HG02973 (cell line): ENCODE results near the gene USP14.
"Not testable (repeated sequence)": the region's sequence is repeated elsewhere in the genome, so short reads cannot be mapped to it uniquely, and the experiment has no call there.

ENCODE experiments used
- ATAC-seq: cut with Tn5 transposase; IDR thresholded peaks from one replicate; pipeline ENCODE4 v1.9.1; 2021; ENCODE audit warnings: moderate library complexity; ENCODE audit not compliant: unreplicated experiment

USP14 gene

DNA sequence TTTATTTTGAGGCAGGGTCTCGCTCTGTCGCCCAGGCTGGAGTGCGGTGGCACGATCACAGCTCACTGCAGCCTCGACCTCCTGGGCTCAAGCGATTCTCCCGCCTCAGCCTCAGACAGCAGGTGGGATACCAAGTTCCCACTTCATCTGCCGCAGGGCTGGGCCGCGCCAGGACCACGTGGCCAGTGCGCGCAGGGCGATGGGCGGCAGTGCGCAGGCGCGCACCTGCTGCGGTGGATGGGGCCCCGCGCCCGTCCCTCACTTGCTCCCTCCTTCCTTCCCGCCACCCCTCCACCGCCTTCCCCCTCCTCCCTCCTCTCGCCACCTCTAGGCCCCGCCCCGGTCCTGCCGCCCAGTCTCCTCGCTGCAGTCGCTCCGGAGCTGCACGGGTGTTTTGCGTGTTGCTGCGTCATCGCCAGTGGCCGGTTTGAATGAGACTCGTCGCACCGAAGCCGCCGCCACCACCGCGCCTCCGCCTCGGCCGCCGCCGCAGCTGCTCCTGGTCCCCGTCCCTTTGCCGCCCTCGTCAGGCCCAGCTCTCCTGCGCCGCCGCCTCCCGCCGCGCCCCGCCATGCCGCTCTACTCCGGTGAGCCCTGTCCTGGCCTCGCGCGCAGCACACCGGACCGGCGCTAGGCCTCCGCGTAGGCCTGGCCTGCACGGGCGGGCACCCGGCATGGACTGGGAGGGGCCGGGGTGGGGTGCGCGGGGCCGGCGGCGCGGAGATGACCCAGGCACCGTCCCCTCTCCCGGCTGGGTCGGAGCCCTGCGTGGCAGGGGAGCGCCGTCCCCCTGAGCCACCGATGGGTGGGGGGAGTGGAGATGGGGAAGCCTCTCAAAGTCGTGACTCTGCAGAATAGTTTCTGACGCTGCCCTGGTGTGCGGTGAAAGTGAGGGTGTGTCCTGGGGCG is at the start of gene USP14:
USP14 (plus strand) TSS at position 430 of the 909 bp plus-strand sequence; CDS start at position 572, 142 bp downstream.
- ATAC-seq, result peak; percentile 90

- peak; percentile 1 for ATAC-seq
These were observed 49.7 kb upstream of the USP14 start for GRCh38 chr18:108665-109063.

DNA sequence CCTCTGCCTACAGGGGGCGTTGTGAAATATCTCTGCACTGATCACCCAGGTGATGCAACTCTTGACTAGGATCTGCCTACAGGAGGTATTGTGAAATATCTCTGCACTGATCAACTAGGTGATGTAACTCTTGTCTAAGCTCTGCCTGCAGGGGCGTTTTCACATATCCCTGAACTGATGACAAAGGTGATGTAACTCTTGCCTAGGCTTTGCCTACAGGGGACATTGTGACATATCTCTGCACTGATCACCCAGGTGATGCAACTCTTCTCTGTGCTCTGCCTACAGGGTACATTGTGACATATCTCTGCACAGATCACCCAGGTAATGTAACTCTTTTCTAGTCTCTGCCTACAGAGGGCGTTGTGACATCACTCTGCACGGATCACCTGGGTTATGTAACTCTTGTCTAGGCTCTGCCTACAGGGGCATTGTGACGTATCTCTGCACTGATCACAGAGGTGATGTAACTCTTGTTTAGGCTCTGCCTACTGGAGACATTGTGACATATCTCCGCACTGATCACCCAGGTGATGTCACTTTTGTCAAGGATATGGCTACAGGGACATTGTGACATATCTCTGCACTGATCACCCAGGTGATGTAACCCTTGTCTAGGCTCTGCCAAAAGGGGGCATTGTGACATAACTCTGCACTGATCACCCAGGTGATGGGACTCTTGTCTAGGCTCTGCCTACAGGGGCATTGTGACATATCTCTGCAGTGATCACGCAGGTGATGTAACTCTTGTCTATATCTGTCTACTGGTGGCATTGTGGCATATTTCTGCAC is 49.0 kb upstream of the USP14 start:
- not testable (repeated sequence) for ATAC-seq

DNA sequence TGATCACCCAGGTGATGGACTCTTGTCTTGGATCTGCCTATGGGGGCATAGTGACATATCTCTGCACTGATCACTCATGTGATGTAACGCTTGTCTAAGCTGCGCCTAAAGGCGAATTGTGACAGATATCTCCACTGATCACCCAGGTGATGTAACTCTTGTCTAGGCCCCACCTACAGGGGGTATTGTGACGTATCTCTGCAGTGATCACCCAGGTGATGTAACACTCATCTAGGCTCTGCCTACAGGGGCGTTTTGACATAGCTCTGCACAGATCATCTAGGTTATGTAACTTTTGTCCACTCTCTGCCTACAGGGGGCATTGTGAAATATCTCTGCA is 48.5 kb upstream of the USP14 start:
- not testable (repeated sequence) for ATAC-seq

DNA sequence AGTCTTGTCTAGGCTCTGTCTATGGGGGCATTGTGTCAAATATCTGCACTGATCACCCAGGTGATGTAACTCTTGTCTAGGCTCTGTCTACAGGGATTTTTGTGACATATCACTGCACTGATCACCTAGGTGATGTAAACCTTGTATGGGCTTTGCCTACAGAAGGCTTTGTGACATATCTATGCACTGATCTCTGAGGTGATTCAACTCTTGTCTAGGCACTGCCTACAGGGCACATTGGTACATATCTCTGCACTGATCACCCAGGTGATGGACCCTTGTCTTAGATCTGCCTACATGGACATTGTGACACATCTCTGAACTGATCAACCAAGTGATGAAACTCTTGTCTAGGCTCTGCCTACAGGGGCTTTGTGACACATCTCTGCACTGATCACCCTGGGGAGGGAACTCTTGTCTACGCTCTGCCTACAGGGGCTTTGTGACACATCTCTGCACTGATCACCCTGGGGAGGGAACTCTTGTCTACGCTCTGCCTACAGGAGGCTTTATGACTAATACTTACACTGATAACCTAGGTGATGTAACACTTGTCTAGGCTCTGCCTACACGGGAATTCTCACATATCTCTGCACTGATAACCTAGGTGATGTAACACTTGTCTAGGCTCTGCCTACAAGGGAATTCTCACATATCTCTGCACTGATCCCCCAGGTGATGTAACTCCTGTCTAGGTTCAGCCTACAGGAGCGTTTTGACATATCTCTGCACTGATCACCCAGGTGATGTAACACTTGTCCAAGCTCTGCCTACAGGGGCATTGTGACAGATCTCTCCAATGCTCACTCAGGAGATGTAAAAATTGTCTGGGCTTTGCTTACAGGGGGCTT is 47.8 kb upstream of the USP14 start:
- not testable (repeated sequence) for ATAC-seq

DNA sequence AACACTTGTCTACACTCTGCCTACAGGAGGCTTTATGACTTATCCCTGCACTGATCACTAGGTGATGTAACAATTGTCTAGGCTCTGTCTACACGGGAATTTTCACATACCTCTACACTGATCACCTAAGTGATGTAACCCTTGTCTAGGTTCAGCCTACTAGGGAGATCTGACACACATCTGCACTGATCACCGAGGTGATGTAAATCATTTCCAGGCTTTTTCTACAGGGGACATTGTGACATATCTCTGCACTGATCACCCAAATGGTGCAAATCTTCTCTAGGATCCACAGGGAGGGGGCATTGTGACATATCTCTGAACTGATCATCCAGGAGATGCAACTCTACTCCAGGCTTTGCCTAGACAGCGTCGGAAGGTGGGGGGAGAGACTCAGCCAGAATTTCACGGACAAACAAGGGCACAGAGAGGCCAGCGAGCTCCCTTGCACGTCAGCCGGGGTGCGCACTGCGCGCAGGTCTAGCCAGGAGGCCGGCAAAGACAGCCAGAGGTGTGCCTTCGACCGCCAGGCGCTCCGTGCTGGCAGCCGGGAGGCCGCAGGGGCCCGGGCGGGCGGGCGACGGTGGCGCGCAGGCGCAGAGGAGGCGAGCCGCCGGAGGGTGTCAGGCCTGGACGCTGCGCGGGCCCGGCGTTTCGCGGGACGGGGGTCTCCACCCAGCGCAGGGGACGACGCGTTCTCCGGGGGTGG is 46.9 kb upstream of the USP14 start:
- no peak for ATAC-seq

GRCh38 chr18:112015-112733 is 46.2 kb upstream of the USP14 start:
- ATAC-seq, result not testable (repeated sequence)

DNA sequence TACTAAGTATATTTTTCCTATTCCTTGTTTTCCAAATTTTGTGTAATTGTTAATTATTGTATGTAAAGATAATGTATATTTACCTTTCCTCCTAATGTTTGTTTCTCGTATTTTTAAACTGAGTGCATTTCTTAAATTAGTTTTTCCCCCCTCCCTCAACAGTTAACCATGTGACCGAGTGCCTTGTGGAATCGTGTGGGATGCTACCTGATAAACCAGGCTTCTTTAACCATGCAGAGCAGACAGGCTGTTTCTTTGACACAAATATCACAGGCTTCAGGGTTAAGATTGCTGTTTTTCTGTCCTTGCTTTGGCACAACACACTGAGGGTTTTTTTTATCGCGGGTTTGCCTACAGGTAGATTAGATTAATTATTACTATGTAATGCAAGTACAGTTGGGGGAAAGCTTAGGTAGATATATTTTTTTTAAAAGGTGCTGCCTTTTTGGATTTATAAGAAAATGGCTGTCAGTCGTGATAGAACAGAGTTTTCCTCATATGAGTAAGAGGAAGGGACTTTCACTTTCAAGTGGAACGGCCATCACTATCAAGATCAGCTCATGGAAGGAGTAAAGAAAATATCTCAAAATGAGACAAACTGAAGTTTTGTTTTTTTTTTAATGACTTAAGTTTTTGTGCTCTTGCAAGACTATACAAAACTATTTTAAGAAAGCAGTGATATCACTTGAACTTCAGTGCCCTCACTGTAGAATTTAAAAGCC is 37.7 kb upstream of the USP14 start:
- not testable (repeated sequence) for ATAC-seq

GRCh38 chr18:135045-135444 is 23.3 kb upstream of the USP14 start:
- no peak for ATAC-seq

GRCh38 chr18:136433-136832 is 21.9 kb upstream of the USP14 start:
- ATAC-seq, result no peak

DNA sequence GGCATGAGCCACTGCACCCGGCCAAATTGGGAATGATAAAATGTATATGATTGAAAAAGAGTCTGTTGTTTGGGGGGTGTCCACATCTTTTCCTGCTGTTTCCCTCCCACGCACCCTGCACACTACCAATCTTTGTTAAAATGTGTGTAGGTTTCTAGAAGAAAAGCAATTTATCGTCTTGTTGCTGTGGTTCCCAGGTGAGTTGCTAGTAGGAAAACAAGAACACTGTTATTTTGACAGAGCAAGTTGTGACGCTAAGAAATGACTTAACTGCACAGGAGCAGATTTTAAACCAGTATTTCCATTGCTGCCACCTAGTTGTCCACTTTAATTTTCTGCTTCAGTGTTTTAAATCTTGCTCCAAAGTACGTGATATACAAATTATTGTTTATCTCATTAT is 21.0 kb upstream of the USP14 start:
- no peak for ATAC-seq

- ATAC-seq, result no peak
These were observed 17.6 kb upstream of the USP14 start for GRCh38 chr18:140670-141266.

DNA sequence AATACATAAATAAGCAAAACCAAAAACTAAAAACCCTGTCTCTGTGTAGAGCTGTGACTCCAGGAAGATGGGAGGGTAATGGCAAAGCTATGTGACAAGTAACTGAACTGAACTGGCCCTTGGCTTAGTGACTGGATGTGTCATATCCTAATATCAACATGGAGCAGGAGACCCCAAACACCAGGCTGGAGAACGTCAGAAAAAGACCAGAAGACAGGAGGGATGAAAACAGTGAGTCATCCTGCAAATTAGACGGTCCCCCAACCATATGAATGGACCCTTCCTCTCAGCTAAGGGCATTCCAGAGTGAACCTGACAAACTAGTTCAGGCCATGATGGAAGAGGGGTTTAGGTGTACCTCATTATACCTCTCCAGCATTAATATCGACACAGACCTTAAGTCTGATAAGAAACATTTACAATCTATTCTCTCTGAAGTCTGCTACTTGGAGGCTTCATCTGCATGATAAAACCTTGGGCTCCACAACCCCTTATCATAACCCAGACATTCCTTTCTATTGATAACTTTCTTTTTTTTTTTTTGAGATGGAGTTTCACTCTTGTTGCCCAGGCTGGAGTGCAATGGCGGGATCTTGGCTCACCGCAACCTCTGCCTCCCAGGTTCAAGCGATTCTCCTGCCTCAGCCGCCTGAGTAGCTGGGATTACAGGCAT is 15.6 kb upstream of the USP14 start:
- not testable (repeated sequence) for ATAC-seq

DNA sequence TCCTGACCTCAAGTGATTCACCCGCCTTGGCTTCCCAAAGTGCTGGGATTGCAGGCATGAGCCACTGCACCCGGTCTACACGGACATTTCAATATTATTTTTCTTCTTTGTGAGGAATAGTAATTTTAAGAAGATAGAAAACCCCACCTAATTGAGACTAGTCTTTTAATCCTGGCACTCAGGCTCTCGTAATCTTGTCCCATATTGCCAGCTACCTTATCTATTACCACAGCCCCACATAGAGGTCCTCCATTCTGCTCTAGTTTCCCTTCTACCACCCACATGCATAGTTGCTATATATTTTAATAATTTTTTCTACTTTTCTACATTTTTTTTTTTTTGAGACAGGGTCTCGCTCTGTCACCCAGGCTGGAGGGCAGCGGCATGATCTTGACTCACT is 9.5 kb upstream of the USP14 start:
- no peak for ATAC-seq

DNA sequence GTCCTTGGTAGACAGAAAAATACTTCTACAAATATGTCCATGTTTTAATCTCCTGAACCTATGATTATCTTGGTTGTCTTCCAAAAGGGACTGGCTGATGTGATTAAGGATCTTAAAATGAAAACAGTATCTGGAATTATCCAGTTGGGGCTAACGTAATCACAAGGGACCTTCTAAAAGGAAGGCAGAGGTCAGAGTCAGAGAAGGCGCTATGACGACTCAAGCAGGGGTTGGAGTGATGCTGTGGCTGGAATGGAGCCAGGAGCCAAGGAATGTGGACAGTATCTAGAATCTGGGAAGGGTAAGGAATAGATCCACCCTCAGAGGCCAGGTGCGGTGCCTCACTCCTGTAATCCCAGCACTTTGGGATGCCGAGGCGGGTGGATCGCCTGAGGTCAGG is 4.2 kb upstream of the USP14 start:
- no peak for ATAC-seq

- ATAC-seq, result no peak
These were observed 2.7 kb upstream of the USP14 start for GRCh38 chr18:155688-156087.

- no peak for ATAC-seq
These were observed 1.7 kb upstream of the USP14 start for GRCh38 chr18:156514-157230.
